A673 (cell line): Measurements from ENCODE around the gene DCP1B.

Source experiments
- CTCF ChIP-seq: fragments of 300-800, 200-600 bp; sonication (generic); conservative IDR thresholded peaks from 2 replicates; pipeline ENCODE4 v1.5.1; 2017; ENCODE audit warnings: low read depth, mild to moderate bottlenecking, antibody characterized with exemption, low read length, moderate library complexity, mixed read lengths
- EZH2 ChIP-seq: fragments of 200-600 bp; sonication (generic); IDR thresholded peaks from 2 replicates; pipeline ENCODE4 v1.6.1; 2017; ENCODE audit warnings: borderline replicate concordance, low read depth, mild to moderate bottlenecking, mixed read lengths, antibody characterized with exemption, low read length; ENCODE audit not compliant: poor library complexity, severe bottlenecking

GRCh38 chr12:1927051-1927680 is 77.1 kb downstream of the DCP1B start:
- TF ChIP-seq CTCF: no peak
- no peak for TF ChIP-seq EZH2
